Skeletal muscle satellite cell (primary cell): Measurements from ENCODE around the gene C17orf67.
A peak's percentile ranks its signal among the peaks of the same experiment; 100 is the strongest.

ENCODE experiments used
- H3K27me3 ChIP-seq: 2 replicates; pipeline ENCODE4 v1.7.0; 2013; ENCODE audit warnings: low read length; ENCODE audit not compliant: control insufficient read depth, insufficient read depth
- H3K36me3 ChIP-seq: 2 replicates; pipeline ENCODE4 v1.7.0; 2013; ENCODE audit warnings: mild to moderate bottlenecking, control low read depth, low read length; ENCODE audit not compliant: insufficient read depth
- H3K4me1 ChIP-seq: 2 replicates; pipeline ENCODE4 v1.7.0; 2013; ENCODE audit warnings: low read length; ENCODE audit not compliant: control insufficient read depth, insufficient read depth
- H3K4me2 ChIP-seq: 2 replicates; pipeline ENCODE4 v1.7.0; 2013; ENCODE audit warnings: mild to moderate bottlenecking, low read length
- H3K4me3 ChIP-seq: 2 replicates; pipeline ENCODE4 v1.7.0; 2013; ENCODE audit warnings: low read length
- H3K9ac ChIP-seq: 2 replicates; pipeline ENCODE4 v1.7.0; 2013; ENCODE audit warnings: mild to moderate bottlenecking, low read depth, low read length, moderate library complexity
- H3K9me3 ChIP-seq: replicated peaks from 2 replicates; pipeline ENCODE4 v1.7.0; 2013; ENCODE audit warnings: mild to moderate bottlenecking, control low read depth, low read length

Gene C17orf67

GRCh38 chr17:56785997-56786680 lies 47.6 kb downstream of the C17orf67 start:
- Histone ChIP-seq H3K27me3 (no peaks in the 10 kb centered on the region), H3K9me3 (no peaks in the 10 kb centered on the region), H3K4me3 (no peak overlapping the region), H3K4me2 (no peak overlapping the region), H3K4me1 (peaks cover 40% of the 10 kb centered on the region), H3K9ac (no peak overlapping the region), H3K36me3 (no peaks in the 10 kb centered on the region)

GRCh38 chr17:56785405-56785804 lies 48.3 kb downstream of the C17orf67 start:
- H3K9me3 ChIP-seq: no peaks in the 10 kb centered on the region
- no peak overlapping the region for H3K4me3 ChIP-seq
- H3K4me2 ChIP-seq: no peak overlapping the region
- H3K27me3 ChIP-seq: no peaks in the 10 kb centered on the region
- H3K36me3 ChIP-seq: no peaks in the 10 kb centered on the region
- peaks cover 43% of the 10 kb centered on the region for H3K4me1 ChIP-seq
- no peak overlapping the region for H3K9ac ChIP-seq

- Histone ChIP-seq H3K9ac (no peak overlapping the region), H3K4me1 (peaks cover 52% of the 10 kb centered on the region), H3K27me3 (no peaks in the 10 kb centered on the region), H3K4me3 (no peak overlapping the region), H3K4me2 (no peak overlapping the region), H3K9me3 (no peaks in the 10 kb centered on the region), H3K36me3 (no peaks in the 10 kb centered on the region)
These were observed 51.4 kb downstream of the C17orf67 start for GRCh38 chr17:56782338-56782737.

GRCh38 chr17:56781906-56782305 lies 51.8 kb downstream of the C17orf67 start:
- no peaks in the 10 kb centered on the region for H3K36me3 ChIP-seq
- H3K4me3 ChIP-seq: no peak overlapping the region
- H3K9me3 ChIP-seq: no peaks in the 10 kb centered on the region
- no peak overlapping the region for H3K9ac ChIP-seq
- H3K4me2 ChIP-seq: no peak overlapping the region
- no peaks in the 10 kb centered on the region for H3K27me3 ChIP-seq
- H3K4me1 ChIP-seq: peaks cover 50% of the 10 kb centered on the region

- Histone ChIP-seq H3K4me2 (peak overlapping the region; percentile 86), H3K4me1 (peaks cover 32% of the 10 kb centered on the region), H3K9ac (peak overlapping the region; percentile 65), H3K36me3 (no peaks in the 10 kb centered on the region), H3K9me3 (no peaks in the 10 kb centered on the region), H3K27me3 (no peaks in the 10 kb centered on the region), H3K4me3 (peak overlapping the region; percentile 65)
These were observed 53.6 kb downstream of the C17orf67 start for GRCh38 chr17:56779898-56780777.

- Histone ChIP-seq H3K4me2 (peak overlapping the region; percentile 86), H3K9me3 (no peaks in the 10 kb centered on the region), H3K36me3 (no peaks in the 10 kb centered on the region), H3K27me3 (no peaks in the 10 kb centered on the region), H3K9ac (peak overlapping the region; percentile 65), H3K4me1 (peaks cover 30% of the 10 kb centered on the region), H3K4me3 (no peak overlapping the region)
These were observed 54.4 kb downstream of the C17orf67 start for GRCh38 chr17:56779322-56779721.

GRCh38 chr17:56778898-56779297 lies 54.8 kb downstream of the C17orf67 start:
- no peak overlapping the region for H3K9ac ChIP-seq
- H3K4me2 ChIP-seq: no peak overlapping the region
- H3K4me1 ChIP-seq: peaks cover 30% of the 10 kb centered on the region
- no peaks in the 10 kb centered on the region for H3K9me3 ChIP-seq
- H3K27me3 ChIP-seq: no peaks in the 10 kb centered on the region
- H3K4me3 ChIP-seq: no peak overlapping the region
- no peaks in the 10 kb centered on the region for H3K36me3 ChIP-seq

- no peaks in the 10 kb centered on the region for H3K27me3 ChIP-seq
- no peak overlapping the region for H3K4me2 ChIP-seq
- H3K4me1 ChIP-seq: peaks cover 30% of the 10 kb centered on the region
These were observed 55.9 kb downstream of the C17orf67 start for GRCh38 chr17:56777859-56778258.

GRCh38 chr17:56774650-56775049 lies 59.1 kb downstream of the C17orf67 start:
- Histone ChIP-seq H3K9me3 (no peaks in the 10 kb centered on the region), H3K4me2 (no peak overlapping the region), H3K36me3 (no peaks in the 10 kb centered on the region), H3K9ac (no peak overlapping the region), H3K4me1 (peaks cover 13% of the 10 kb centered on the region), H3K27me3 (peaks cover 5% of the 10 kb centered on the region), H3K4me3 (no peak overlapping the region)

More at GRCh38 chr17:56777859-56778258, 55.9 kb downstream of the C17orf67 start:
- H3K4me3 ChIP-seq: no peak overlapping the region
- H3K9me3 ChIP-seq: no peaks in the 10 kb centered on the region
- H3K9ac ChIP-seq: no peak overlapping the region
- H3K36me3 ChIP-seq: no peaks in the 10 kb centered on the region

- H3K9ac ChIP-seq: no peak overlapping the region
These were observed 60.6 kb downstream of the C17orf67 start for GRCh38 chr17:56773124-56773523.

GRCh38 chr17:56772442-56772841 lies 61.3 kb downstream of the C17orf67 start:
- H3K36me3 ChIP-seq: no peaks in the 10 kb centered on the region

More at GRCh38 chr17:56773124-56773523, 60.6 kb downstream of the C17orf67 start:
- Histone ChIP-seq H3K27me3 (peaks cover 5% of the 10 kb centered on the region), H3K36me3 (no peaks in the 10 kb centered on the region), H3K9me3 (no peaks in the 10 kb centered on the region), H3K4me3 (no peak overlapping the region), H3K4me2 (no peak overlapping the region), H3K4me1 (peaks cover 7% of the 10 kb centered on the region)

More at GRCh38 chr17:56772442-56772841, 61.3 kb downstream of the C17orf67 start:
- H3K27me3 ChIP-seq: peaks cover 5% of the 10 kb centered on the region
- H3K4me1 ChIP-seq: peaks cover 2% of the 10 kb centered on the region
- H3K9ac ChIP-seq: no peak overlapping the region
- no peak overlapping the region for H3K4me3 ChIP-seq
- no peaks in the 10 kb centered on the region for H3K9me3 ChIP-seq
- H3K4me2 ChIP-seq: no peak overlapping the region
